Right lobe of liver (tissue), 6 donors: Measurements from ENCODE around the gene ZDHHC3. TPM values are rescaled to one million over a fixed set of nuclear protein-coding genes. Genes with fewer than 3 reads are reported as not detected.

Experiments used
- ATAC-seq, 4 donors: fragments of 200-7000 bp; cut with Tn5 transposase; one replicate each; pipeline ENCODE4 v1.9.1; 2020; ENCODE audit warnings: mild to moderate bottlenecking in 4 of 4, moderate library complexity in 4 of 4
- DNase-seq, 3 donors: peaks; one replicate each; pipeline ENCODE4 v3.0.0-alpha.2; 2020
- H3K27ac ChIP-seq, 3 donors: fragments of 200-600 bp; one replicate each; pipeline ENCODE4 v1.8.0; 2022
- H3K27me3 ChIP-seq, 2 donors: fragments of 200-600 bp; one replicate each; pipeline ENCODE4 v1.8.0; 2022
- H3K36me3 ChIP-seq, 4 donors: fragments of 200-600 bp; sonication (generic) in 1 of 4; one replicate each; pipeline versions ENCODE4 v1.5.1 to v1.8.0; 2017 to 2022; ENCODE audit warnings: control low read depth in 1 of 4
- H3K4me1 ChIP-seq, 4 donors: fragments of 200-600 bp; sonication (generic) in 1 of 4; one replicate each; pipeline versions ENCODE4 v1.5.1 to v1.8.0; 2017 to 2022; ENCODE audit warnings: control low read depth in 1 of 4
- H3K4me3 ChIP-seq, 3 donors: fragments of 200-600 bp; one replicate each; pipeline ENCODE4 v1.8.0; 2022
- H3K9me3 ChIP-seq, 4 donors: fragments of 200-600 bp; sonication (generic) in 1 of 4; one replicate each; pipeline versions ENCODE4 v1.5.1 to v1.8.0; 2017 to 2022; ENCODE audit warnings: control low read depth in 1 of 4
- POLR2A ChIP-seq: fragments of 450-650 bp; IDR thresholded peaks from one replicate; pipeline ENCODE4 v1.6.1; 2017; ENCODE audit warnings: antibody characterized with exemption, mild to moderate bottlenecking
- WGBS: methylation state at CpG from one replicate; pipeline ENCODE4 v1.1.6; 2018; ENCODE audit warnings: low coverage, low lambda C conversion rate; ENCODE audit not compliant: insufficient coverage; ENCODE audit errors: missing lambda C conversion rate; 5-methylcytosine and 5-hydroxymethylcytosine counted together
- intact Hi-C, 2 donors: fragments of 100-400 bp; cut with DNase I; formaldehyde crosslinking; loops; one replicate each; pipeline versions ENCODE4 v1.11.2 to v1.14.1; 2022
- total RNA-seq, 6 experiments: library from RNA; depleted of rRNA in 2 of 6; stranded (reverse); fragments of >200 nt in 2 of 6; fragmentation: NEBNext Ultra II Directional in 3 of 6; extraction: Animal tissue kit (Norgen Biotek cat#: 25700) in 3 of 6; gene quantifications; one replicate each; pipeline versions ENCODE4 v1.1.0 to v1.2.4, GENCODE V29; 2016 to 2023
- TF ChIP-seq, protein P1 (sequence below), 4 donors: fragments of 200-600 bp in 3 of 4; fragments of 450-650 bp in 1 of 4; IDR thresholded peaks; one replicate each; pipeline versions ENCODE4 v1.5.1 to v1.8.0; 2016 to 2022; ENCODE audit warnings: antibody characterized with exemption in 4 of 4, mild to moderate bottlenecking in 2 of 4
- donor health status: DM: no; HTN: yes; CAD: no.
- donor health status: DM: no; HTN: no; CAD: no.
- donor health status: DM: no; HTN: no; CAD: no.
- donor health status: DM: no; HTN: yes; CAD: no.
- donor health status: DM: no; HTN: yes; CAD: no.

Gene ZDHHC3
- total RNA-seq, 6 experiments from 2014 or later, result 27.5 to 36.7 (median 32.0) TPM

DNA sequence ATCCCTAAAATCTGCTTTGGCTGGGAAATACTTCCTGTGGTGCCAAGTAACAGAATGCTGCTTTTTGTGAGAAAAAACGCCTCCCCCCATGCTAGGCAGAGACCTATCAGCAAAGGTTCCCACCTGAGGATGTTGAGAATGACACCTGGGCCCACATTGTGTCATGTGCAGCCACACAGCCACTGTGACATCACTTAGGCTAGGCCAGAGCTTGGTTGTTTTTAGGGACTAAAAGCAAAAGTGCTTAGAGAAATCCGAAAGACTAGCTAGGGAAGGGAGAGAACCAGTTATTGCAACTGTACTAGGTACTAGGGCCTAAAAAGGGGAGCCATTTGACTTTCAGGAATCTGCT is 6.2 kb downstream of the ZDHHC3 start:
- TF ChIP-seq POLR2A, result no peak
- TF ChIP-seq, protein P1, sequence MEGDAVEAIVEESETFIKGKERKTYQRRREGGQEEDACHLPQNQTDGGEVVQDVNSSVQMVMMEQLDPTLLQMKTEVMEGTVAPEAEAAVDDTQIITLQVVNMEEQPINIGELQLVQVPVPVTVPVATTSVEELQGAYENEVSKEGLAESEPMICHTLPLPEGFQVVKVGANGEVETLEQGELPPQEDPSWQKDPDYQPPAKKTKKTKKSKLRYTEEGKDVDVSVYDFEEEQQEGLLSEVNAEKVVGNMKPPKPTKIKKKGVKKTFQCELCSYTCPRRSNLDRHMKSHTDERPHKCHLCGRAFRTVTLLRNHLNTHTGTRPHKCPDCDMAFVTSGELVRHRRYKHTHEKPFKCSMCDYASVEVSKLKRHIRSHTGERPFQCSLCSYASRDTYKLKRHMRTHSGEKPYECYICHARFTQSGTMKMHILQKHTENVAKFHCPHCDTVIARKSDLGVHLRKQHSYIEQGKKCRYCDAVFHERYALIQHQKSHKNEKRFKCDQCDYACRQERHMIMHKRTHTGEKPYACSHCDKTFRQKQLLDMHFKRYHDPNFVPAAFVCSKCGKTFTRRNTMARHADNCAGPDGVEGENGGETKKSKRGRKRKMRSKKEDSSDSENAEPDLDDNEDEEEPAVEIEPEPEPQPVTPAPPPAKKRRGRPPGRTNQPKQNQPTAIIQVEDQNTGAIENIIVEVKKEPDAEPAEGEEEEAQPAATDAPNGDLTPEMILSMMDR (IDR thresholded peaks at IDR 0.05), result no peak
- ATAC-seq, result no peak
- no peaks in the 10 kb centered on the region for H3K36me3 ChIP-seq
- no peaks in the 10 kb centered on the region for H3K27me3 ChIP-seq
- no peaks in the 10 kb centered on the region for H3K9me3 ChIP-seq
- intact Hi-C loops, result no loop called here
- WGBS, result 55% methylated on average over 2 of the region's 2 CpGs
- no peak for DNase-seq
- no peak overlapping the region for H3K27ac ChIP-seq
- H3K4me1 ChIP-seq, result peaks cover 0 to 10% (median 0%) of the 10 kb centered on the region in 4 donors
- no peak overlapping the region for H3K4me3 ChIP-seq

GRCh38 chr3:44969154-44969827 is 6.7 kb downstream of the ZDHHC3 start:
- H3K4me1 ChIP-seq, result peaks cover 0 to 5% (median 0%) of the 10 kb centered on the region in 4 donors
- intact Hi-C loops, result no loop called here
- ATAC-seq, result peak in 3 of 4 donors; percentile 30 to 43 (median 32)

DNA sequence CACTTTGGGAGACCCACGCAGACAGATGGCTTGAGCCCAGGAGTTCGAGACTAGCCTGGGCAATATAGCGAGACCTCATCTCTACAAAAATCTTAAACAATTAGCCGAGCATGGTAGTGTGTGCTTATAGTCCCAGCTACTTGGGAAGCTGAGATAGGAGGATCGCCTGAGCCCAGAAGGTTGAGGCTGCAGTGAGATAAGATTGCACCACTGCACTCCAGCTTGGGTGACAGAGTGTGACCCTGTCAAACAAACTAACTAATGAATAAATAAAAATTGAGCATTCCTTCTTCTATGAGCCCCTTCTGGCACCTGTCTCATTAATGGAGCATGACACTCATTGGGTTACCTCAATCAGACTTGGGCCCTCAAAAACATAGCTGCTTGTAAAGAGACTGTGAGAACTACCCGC is 7.5 kb downstream of the ZDHHC3 start:
- no peak overlapping the region for H3K27ac ChIP-seq

More at GRCh38 chr3:44969154-44969827, 6.7 kb downstream of the ZDHHC3 start:
- H3K9me3 ChIP-seq, result no peaks in the 10 kb centered on the region
- no peaks in the 10 kb centered on the region for H3K36me3 ChIP-seq
- H3K4me3 ChIP-seq, result no peak overlapping the region
- 58% methylated on average over 3 of the region's 5 CpGs for WGBS
- no peak overlapping the region for H3K27ac ChIP-seq
- no peak for TF ChIP-seq POLR2A
- TF ChIP-seq, protein P1 (IDR thresholded peaks at IDR 0.05), result no peak
- no peaks in the 10 kb centered on the region for H3K27me3 ChIP-seq
- no peak for DNase-seq

GRCh38 chr3:44966795-44967278 is 9.1 kb downstream of the ZDHHC3 start:
- intact Hi-C loops, result no loop called here
- H3K27ac ChIP-seq, result no peak overlapping the region
- no peak for DNase-seq
- H3K27me3 ChIP-seq, result no peaks in the 10 kb centered on the region
- no peak for ATAC-seq
- no peaks in the 10 kb centered on the region for H3K9me3 ChIP-seq
- no peaks in the 10 kb centered on the region for H3K36me3 ChIP-seq
- 52% methylated on average over 3 of the region's 3 CpGs for WGBS
- H3K4me1 ChIP-seq, result no peaks in the 10 kb centered on the region
- H3K4me3 ChIP-seq, result no peak overlapping the region
- no peak for TF ChIP-seq POLR2A
- TF ChIP-seq, protein P1 (IDR thresholded peaks at IDR 0.05), result no peak

More for the DNA sequence above, 7.5 kb downstream of the ZDHHC3 start:
- intact Hi-C loops, result no loop called here
- DNase-seq (no peak), ATAC-seq (no peak)
- 90% methylated on average over 5 of the region's 6 CpGs for WGBS
- H3K9me3 ChIP-seq, result no peaks in the 10 kb centered on the region
- no peaks in the 10 kb centered on the region for H3K27me3 ChIP-seq
- no peak overlapping the region for H3K4me3 ChIP-seq
- no peaks in the 10 kb centered on the region for H3K36me3 ChIP-seq
- no peak for TF ChIP-seq POLR2A
- TF ChIP-seq, protein P1 (IDR thresholded peaks at IDR 0.05), result no peak
- no peaks in the 10 kb centered on the region for H3K4me1 ChIP-seq
